C1 segment of cervical spinal cord (tissue), 14 donors: ENCODE data around the gene ZFYVE21.

Source experiments
- DNase-seq, 14 donors: peaks; one replicate each; lab custom pipeline; 2025; lab: John Stamatoyannopoulos, UW

The ZFYVE21 gene

GRCh38 chr14:103692159-103692558 is 23.5 kb upstream of the ZFYVE21 start:
- DNase-seq = no peak

- DNase-seq = no peak
These were observed 22.7 kb upstream of the ZFYVE21 start for GRCh38 chr14:103692871-103693270.

- DNase-seq = peak in 1 of 14 donors; percentile 44
These were observed 22.1 kb upstream of the ZFYVE21 start for GRCh38 chr14:103693515-103693914.

- DNase-seq = peak in 1 of 14 donors; percentile 10
These were observed 21.0 kb upstream of the ZFYVE21 start for GRCh38 chr14:103694572-103695026.

GRCh38 chr14:103695296-103696069 is 20.1 kb upstream of the ZFYVE21 start:
- no peak for DNase-seq

GRCh38 chr14:103696070-103696402 is 19.6 kb upstream of the ZFYVE21 start:
- DNase-seq = no peak

GRCh38 chr14:103696466-103697071 is 19.0 kb upstream of the ZFYVE21 start:
- DNase-seq = no peak

GRCh38 chr14:103697206-103697602 is 18.4 kb upstream of the ZFYVE21 start:
- DNase-seq = no peak

- no peak for DNase-seq
These were observed 17.8 kb upstream of the ZFYVE21 start for GRCh38 chr14:103697603-103698379.

- no peak for DNase-seq
These were observed 17.0 kb upstream of the ZFYVE21 start for GRCh38 chr14:103698380-103699260.

- no peak for DNase-seq
These were observed 16.3 kb upstream of the ZFYVE21 start for GRCh38 chr14:103699261-103699661.

GRCh38 chr14:103699901-103700752 is 15.5 kb upstream of the ZFYVE21 start:
- DNase-seq = peak in 8 of 14 donors; percentile 30 to 79 (median 56)

- DNase-seq = no peak
These were observed 14.7 kb upstream of the ZFYVE21 start for GRCh38 chr14:103700753-103701490.

- no peak for DNase-seq
These were observed 13.5 kb upstream of the ZFYVE21 start for GRCh38 chr14:103702095-103702494.

GRCh38 chr14:103702497-103703432 is 12.8 kb upstream of the ZFYVE21 start:
- peak in 1 of 14 donors; percentile 89 for DNase-seq

GRCh38 chr14:103703433-103704385 is 11.9 kb upstream of the ZFYVE21 start:
- DNase-seq = no peak

GRCh38 chr14:103704708-103705107 is 10.9 kb upstream of the ZFYVE21 start:
- no peak for DNase-seq
